BE2C (cell line): ENCODE data around the gene FFAR2.
"Not testable (repeated sequence)": the region's sequence is repeated elsewhere in the genome, so short reads cannot be mapped to it uniquely, and the experiment has no call there.

Experiments
- DNase-seq: peaks from one replicate; pipeline ENCODE4 v3.0.0-alpha.2; 2020
- H3K27me3 ChIP-seq: fragments of 250-450 bp; sonication (Bioruptor Pico); 2 replicates; pipeline ENCODE4 v1.5.1; 2020; ENCODE audit warnings: mild to moderate bottlenecking
- H3K36me3 ChIP-seq: fragments of 250-450 bp; sonication (Bioruptor Pico); 2 replicates; pipeline ENCODE4 v1.5.1; 2020; ENCODE audit warnings: mild to moderate bottlenecking
- H3K4me1 ChIP-seq: fragments of 250-450 bp; sonication (Bioruptor Pico); 2 replicates; pipeline ENCODE4 v1.5.1; 2020
- H3K4me3 ChIP-seq: 2 replicates; pipeline ENCODE4 v1.5.1; 2011; ENCODE audit warnings: low read depth, low read length
- H3K9me3 ChIP-seq: fragments of 250-450 bp; sonication (Bioruptor Pico); 2 replicates; pipeline ENCODE4 v1.5.1; 2020
- TF ChIP-seq, protein P1 (sequence below): IDR thresholded peaks from 2 replicates; pipeline ENCODE4 v1.5.1; 2012; ENCODE audit warnings: mild to moderate bottlenecking, low read depth, low read length

Gene FFAR2

DNA sequence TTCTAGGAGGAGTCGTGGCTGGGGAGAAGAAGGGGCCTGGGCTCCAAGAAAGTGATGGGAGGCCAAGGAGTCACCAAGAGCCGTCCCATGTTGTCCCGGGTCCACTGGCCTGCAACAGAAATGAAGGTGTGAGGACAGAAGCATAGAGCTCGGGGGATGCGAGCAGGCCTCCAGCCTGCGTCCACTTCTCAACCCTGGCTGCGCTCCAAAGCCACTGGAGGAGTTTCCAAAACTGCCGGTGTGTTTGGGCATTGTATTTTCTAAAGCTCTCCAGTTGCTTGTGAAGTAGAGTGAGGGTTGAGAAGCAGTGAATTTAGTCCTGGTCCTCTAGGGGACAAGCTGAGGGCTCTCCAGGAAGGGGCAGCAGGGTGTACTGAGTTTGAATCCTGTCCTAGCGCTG lies 13.0 kb downstream of the FFAR2 start:
- Histone ChIP-seq H3K4me1 (peaks cover 5% of the 10 kb centered on the region; the same call in 1 of the 2 replicates), H3K27me3 (no peaks in the 10 kb centered on the region), H3K36me3 (no peaks in the 10 kb centered on the region), H3K4me3 (no peak overlapping the region), H3K9me3 (no peaks in the 10 kb centered on the region)
- TF ChIP-seq, protein P1, sequence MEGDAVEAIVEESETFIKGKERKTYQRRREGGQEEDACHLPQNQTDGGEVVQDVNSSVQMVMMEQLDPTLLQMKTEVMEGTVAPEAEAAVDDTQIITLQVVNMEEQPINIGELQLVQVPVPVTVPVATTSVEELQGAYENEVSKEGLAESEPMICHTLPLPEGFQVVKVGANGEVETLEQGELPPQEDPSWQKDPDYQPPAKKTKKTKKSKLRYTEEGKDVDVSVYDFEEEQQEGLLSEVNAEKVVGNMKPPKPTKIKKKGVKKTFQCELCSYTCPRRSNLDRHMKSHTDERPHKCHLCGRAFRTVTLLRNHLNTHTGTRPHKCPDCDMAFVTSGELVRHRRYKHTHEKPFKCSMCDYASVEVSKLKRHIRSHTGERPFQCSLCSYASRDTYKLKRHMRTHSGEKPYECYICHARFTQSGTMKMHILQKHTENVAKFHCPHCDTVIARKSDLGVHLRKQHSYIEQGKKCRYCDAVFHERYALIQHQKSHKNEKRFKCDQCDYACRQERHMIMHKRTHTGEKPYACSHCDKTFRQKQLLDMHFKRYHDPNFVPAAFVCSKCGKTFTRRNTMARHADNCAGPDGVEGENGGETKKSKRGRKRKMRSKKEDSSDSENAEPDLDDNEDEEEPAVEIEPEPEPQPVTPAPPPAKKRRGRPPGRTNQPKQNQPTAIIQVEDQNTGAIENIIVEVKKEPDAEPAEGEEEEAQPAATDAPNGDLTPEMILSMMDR, result no peak
- DNase-seq, result no peak

DNA sequence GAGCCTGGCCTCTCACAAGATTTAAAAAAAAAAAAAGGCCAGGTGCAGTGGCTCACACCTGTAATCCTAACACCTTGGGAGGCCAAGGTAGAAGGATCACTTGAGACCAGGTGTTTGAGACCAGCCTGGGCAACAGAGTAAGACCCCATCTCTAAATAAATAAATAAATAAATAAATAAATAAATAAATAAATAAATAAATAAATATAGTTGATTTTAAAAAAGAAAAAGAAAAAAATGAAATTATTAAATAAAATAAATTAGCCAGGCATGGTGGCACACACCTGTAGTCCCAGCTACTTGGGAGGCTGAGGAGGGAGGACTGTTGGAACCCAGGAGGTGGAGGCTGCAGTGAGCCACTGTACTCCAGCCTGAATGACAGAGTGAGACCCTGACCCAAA lies 13.7 kb downstream of the FFAR2 start:
- DNase-seq, H3K36me3 ChIP-seq, H3K9me3 ChIP-seq, H3K27me3 ChIP-seq, H3K4me3 ChIP-seq, H3K4me1 ChIP-seq: not testable (repeated sequence)

DNA sequence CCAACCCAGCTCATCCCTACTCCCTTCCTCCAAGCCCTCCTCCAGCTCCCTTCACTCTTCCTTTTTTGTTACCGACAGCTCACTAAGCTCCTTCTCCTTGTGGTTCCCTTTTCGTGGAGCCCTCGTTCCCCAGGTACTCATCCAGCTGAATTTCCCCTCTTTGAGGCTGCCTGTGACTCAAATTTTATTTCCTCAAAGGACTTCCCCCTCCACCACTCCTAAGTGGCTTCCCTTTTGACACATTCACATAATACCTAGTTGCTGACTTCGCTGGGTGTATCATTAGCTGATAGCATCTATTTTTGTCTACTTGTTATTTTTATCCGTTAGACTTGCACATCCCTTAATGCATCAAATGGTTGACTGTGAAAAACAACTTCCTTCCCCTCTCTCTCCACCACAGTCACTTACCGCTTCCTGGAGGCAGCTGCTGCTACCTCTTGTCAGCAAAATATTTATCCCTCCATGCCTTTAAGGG lies 14.5 kb downstream of the FFAR2 start:
- DNase-seq, result no peak
- H3K4me3 ChIP-seq, result no peak overlapping the region

DNA sequence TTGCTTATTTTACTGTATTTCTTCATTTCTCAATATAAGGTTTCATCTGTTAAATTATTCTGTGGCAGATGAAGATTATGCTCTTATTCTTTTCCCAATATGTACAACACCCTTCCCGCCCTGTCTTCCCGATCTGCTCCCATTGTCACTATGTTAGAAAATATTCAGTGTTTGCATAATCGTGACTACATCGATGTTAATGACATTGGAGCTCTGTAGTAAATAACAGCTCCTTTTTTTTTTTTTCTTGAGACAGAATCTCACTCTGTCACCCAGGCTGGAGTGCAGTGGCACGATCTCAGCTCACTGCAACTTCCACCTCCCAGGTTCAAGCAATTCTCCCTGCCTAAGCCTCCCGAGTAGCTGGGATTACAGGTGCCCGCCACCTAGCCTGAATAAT lies 14.9 kb downstream of the FFAR2 start:
- DNase-seq, H3K36me3 ChIP-seq, H3K27me3 ChIP-seq, H3K9me3 ChIP-seq, H3K4me3 ChIP-seq: not testable (repeated sequence)
- H3K4me1 ChIP-seq, result peaks cover 11% of the 10 kb centered on the region

More for the DNA sequence above, 14.5 kb downstream of the FFAR2 start:
- TF ChIP-seq, protein P1, result no peak
- Histone ChIP-seq H3K27me3 (no peaks in the 10 kb centered on the region), H3K36me3 (no peaks in the 10 kb centered on the region), H3K4me1 (peaks cover 6% of the 10 kb centered on the region; the same call in 1 of the 2 replicates), H3K9me3 (no peaks in the 10 kb centered on the region)

DNA sequence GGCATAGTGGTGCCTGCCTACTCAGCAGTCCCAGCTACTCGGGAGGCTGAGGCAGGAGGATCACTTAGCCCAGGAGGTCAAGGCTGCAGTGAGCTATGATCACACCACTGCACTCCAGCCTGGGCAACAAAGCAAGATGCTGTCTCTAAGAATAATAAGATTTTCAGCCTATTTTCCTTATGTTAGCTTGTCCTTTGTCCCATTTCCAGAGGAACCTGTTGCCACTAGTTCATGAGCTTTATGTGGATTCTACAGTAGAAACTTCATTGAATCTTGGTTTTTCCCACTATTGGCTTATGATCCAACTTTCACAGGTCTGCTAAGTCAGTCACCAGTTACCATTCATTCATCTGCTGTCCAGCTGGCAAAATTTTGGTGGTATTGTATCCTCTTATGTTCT lies 18.2 kb downstream of the FFAR2 start:
- Histone ChIP-seq H3K36me3 (no peaks in the 10 kb centered on the region), H3K9me3 (no peaks in the 10 kb centered on the region), H3K4me1 (peaks cover 13% of the 10 kb centered on the region), H3K4me3 (no peak overlapping the region), H3K27me3 (no peaks in the 10 kb centered on the region)
- TF ChIP-seq, protein P1, result no peak
- DNase-seq, result no peak

DNA sequence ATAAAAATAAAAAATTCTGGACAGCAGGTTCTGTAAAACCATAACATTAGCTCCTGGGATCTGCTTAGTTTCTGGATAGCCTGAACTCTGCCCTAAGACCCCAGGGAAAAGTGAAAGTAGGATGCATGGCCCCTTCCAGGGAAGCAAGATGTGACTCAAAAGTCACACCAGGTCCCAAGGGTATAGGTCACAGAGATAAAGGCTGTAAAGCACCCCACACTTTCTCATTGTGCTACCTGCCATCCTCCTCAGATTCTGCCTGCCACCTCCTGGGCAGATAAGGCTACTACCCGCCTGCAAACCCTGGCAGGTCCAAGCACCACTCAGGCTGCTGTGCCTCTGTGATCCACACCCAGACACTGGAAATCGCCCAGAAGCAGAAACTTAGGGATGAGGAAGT lies 20.6 kb downstream of the FFAR2 start:
- DNase-seq, result peak; percentile 73
- no peaks in the 10 kb centered on the region for H3K9me3 ChIP-seq
- H3K4me3 ChIP-seq, result no peak overlapping the region
- H3K27me3 ChIP-seq, result no peaks in the 10 kb centered on the region
- TF ChIP-seq, protein P1, result peak; percentile 83
- H3K4me1 ChIP-seq, result peaks cover 13% of the 10 kb centered on the region
- no peaks in the 10 kb centered on the region for H3K36me3 ChIP-seq

DNA sequence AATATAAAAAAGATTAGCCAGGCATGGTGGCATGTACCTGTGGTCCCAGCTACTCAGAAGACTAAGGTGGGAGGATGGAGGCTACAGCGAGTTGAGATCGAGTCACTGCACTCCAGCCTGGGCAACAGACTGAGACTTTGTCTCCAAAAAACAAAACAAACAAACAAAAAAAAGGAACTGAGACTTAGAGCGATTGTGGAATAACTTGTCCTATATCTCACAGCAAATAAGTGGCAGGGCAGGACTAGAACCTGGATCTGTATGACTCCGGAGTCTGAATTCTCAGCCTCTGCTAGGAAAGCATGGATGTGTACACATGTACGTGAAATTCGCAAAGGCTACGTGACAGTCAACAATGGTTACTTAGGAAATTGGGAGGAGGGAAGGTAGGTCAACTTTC lies 22.1 kb downstream of the FFAR2 start:
- H3K4me1 ChIP-seq, result peaks cover 13% of the 10 kb centered on the region
- no peaks in the 10 kb centered on the region for H3K36me3 ChIP-seq
- DNase-seq, result no peak
- H3K4me3 ChIP-seq, result no peak overlapping the region
- TF ChIP-seq, protein P1, result no peak
- H3K27me3 ChIP-seq, result no peaks in the 10 kb centered on the region
- H3K9me3 ChIP-seq, result no peaks in the 10 kb centered on the region

DNA sequence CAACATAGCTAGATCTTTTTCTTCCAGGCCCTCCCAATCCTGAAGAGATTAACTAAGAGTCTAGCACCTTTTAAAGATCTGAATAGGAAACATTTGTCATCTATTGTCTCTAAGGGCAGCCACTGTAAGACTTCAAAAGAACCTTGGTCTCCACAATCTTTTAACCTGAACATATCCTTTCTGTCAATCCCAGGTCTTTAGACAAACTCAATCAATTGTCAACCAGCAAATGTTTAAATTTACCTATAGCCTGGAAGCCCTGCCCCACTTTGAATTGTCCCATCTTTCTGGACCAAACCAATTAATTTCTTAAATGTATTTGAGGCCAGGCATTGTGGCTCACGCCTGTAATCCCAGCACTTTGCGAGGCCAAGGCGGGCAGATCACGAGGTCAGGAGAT lies 23.0 kb downstream of the FFAR2 start:
- H3K27me3 ChIP-seq, H3K36me3 ChIP-seq, DNase-seq, H3K4me3 ChIP-seq, H3K9me3 ChIP-seq: not testable (repeated sequence)
- peaks cover 13% of the 10 kb centered on the region for H3K4me1 ChIP-seq
